Measurements from ENCODE around the gene PLPP7.
"Not testable (repeated sequence)": the region's sequence is repeated elsewhere in the genome, so short reads cannot be mapped to it uniquely, and the experiment has no call there.

- not testable (repeated sequence) for TF ChIP-seq POLR2A, CTCF (IDR thresholded peaks at IDR 0.05)
Measured at GRCh38 chr9:131263033-131263343, 26.5 kb upstream of the PLPP7 start.

All from heart left ventricle (tissue), 13 donors.